Ishikawa (cell line): ENCODE results near the gene GINS2.

Experiments
- CEBPB ChIP-seq: IDR thresholded peaks from 2 replicates; pipeline ENCODE4 v1.6.1; 2012
- CREB1 ChIP-seq: IDR thresholded peaks from 2 replicates; pipeline ENCODE4 v1.6.1; 2012; ENCODE audit warnings: low read depth
- EGR1 ChIP-seq: IDR thresholded peaks from 2 replicates; pipeline ENCODE4 v1.6.1; 2012
- EP300 ChIP-seq: IDR thresholded peaks from 2 replicates; pipeline ENCODE4 v1.6.1; 2012; ENCODE audit warnings: borderline replicate concordance
- FOXM1 ChIP-seq: IDR thresholded peaks from 2 replicates; pipeline ENCODE4 v1.6.1; 2012; ENCODE audit warnings: low read depth, borderline replicate concordance
- MAX ChIP-seq: IDR thresholded peaks from 2 replicates; pipeline ENCODE4 v1.6.1; 2012
- NFIC ChIP-seq: IDR thresholded peaks from 2 replicates; pipeline ENCODE4 v1.6.1; 2012
- RAD21 ChIP-seq: IDR thresholded peaks from 2 replicates; pipeline ENCODE4 v1.6.1; 2012; ENCODE audit warnings: low read depth
- TAF1 ChIP-seq: IDR thresholded peaks from 2 replicates; pipeline ENCODE4 v1.6.1; 2012; ENCODE audit warnings: low read depth, mild to moderate bottlenecking
- TCF12 ChIP-seq: IDR thresholded peaks from 2 replicates; pipeline ENCODE4 v1.6.1; 2012; ENCODE audit warnings: low read depth
- TEAD4 ChIP-seq: IDR thresholded peaks from 2 replicates; pipeline ENCODE4 v1.6.1; 2012
- USF1 ChIP-seq: IDR thresholded peaks from 2 replicates; pipeline ENCODE4 v1.6.1; 2012
- YY1 ChIP-seq: IDR thresholded peaks from 2 replicates; pipeline ENCODE4 v1.6.1; 2012; ENCODE audit warnings: low read depth
- ZBTB7A ChIP-seq: IDR thresholded peaks from 2 replicates; pipeline ENCODE4 v1.6.1; 2012; ENCODE audit warnings: low read depth
- TF ChIP-seq, protein P1 (sequence below): IDR thresholded peaks from 2 replicates; pipeline ENCODE4 v1.6.1; 2012; ENCODE audit warnings: low read depth, mild to moderate bottlenecking

GINS2 gene

DNA sequence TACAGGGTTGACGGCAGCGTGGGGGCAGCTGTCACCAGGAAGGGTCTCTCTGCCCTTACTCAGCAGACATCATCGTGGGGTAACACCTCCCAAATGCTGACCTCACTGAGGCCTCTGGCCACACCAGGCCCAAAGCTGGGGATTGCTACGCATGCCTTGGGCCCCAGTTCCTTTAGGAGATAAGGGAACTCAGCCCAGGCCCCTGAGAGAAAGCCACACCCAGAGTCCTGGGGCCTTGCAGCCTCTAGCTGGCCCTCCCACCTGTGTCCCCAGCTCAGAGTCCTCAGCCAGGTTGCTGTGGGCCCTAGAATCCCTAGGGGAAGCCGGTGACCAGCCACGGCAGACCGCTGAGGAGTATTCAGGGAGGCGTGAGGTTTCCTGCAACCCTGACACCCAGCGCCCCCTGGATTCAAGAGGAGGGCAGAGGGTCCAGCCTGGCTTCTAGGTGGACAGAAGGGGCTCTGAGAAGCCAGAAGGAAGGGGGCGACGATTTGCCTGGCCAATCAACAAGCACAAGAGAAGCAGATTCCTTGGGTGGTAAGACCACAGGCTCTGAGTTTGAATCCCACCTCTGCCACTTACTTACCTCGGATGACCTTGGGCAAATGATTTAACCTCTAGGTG lies 10.3 kb upstream of the GINS2 start:
- TF ChIP-seq ZBTB7A: no peak
- TF ChIP-seq, protein P1, sequence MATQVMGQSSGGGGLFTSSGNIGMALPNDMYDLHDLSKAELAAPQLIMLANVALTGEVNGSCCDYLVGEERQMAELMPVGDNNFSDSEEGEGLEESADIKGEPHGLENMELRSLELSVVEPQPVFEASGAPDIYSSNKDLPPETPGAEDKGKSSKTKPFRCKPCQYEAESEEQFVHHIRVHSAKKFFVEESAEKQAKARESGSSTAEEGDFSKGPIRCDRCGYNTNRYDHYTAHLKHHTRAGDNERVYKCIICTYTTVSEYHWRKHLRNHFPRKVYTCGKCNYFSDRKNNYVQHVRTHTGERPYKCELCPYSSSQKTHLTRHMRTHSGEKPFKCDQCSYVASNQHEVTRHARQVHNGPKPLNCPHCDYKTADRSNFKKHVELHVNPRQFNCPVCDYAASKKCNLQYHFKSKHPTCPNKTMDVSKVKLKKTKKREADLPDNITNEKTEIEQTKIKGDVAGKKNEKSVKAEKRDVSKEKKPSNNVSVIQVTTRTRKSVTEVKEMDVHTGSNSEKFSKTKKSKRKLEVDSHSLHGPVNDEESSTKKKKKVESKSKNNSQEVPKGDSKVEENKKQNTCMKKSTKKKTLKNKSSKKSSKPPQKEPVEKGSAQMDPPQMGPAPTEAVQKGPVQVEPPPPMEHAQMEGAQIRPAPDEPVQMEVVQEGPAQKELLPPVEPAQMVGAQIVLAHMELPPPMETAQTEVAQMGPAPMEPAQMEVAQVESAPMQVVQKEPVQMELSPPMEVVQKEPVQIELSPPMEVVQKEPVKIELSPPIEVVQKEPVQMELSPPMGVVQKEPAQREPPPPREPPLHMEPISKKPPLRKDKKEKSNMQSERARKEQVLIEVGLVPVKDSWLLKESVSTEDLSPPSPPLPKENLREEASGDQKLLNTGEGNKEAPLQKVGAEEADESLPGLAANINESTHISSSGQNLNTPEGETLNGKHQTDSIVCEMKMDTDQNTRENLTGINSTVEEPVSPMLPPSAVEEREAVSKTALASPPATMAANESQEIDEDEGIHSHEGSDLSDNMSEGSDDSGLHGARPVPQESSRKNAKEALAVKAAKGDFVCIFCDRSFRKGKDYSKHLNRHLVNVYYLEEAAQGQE: no peak
- no peak for TF ChIP-seq FOXM1
- no peak for TF ChIP-seq YY1
- no peak for TF ChIP-seq TCF12
- TF ChIP-seq EP300: no peak
- TF ChIP-seq MAX: no peak
- no peak for TF ChIP-seq CREB1
- no peak for TF ChIP-seq NFIC
- TF ChIP-seq EGR1: no peak
- TF ChIP-seq CEBPB: no peak
- TF ChIP-seq TAF1: no peak

DNA sequence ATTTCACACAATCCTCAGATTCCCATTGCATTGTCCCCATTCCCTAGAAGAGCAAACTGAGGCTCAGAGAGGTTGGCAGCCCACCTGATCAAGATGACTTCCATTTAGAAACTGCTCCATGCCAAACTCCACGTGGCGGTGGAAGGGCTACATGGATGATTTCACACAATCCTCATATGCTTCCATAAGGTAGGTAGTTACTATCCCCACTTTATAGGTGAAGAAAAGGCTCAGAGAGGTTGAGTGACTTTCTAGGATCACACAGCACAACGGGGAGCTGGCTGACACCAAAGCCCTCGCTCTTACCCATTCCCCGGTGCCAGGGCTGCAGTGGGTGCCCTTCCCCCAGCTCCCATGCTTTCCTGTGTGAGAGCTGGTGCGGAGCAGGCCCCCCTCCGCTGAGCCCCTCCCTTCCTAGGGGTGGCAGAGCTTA lies 9.7 kb upstream of the GINS2 start:
- TF ChIP-seq EP300 (no peak), ZBTB7A (no peak), USF1 (no peak), FOXM1 (no peak), MAX (no peak), EGR1 (no peak), YY1 (no peak), RAD21 (no peak), TAF1 (no peak), CEBPB (no peak), NFIC (no peak), CREB1 (no peak), TEAD4 (no peak), TCF12 (no peak)
- TF ChIP-seq, protein P1: no peak

DNA sequence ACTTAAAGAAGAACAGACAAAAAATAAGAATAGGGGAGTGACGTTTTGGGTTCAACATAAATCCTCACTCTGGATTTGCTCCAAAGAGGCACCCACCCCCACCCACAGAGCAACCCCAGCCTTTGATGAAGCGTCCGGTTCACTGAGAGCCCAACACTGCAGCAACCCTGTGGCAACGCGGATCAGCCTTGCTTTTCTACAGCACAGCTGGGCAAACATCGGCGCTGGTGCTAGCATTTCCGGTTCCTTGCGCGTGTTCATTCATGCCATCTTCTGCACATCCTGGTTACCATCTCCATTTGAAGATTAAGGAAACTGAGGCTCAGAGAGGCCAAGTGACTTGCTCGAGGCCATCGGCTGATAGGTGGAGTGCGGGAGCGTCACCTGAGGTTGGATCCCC lies 8.7 kb upstream of the GINS2 start:
- TF ChIP-seq NFIC (no peak), TCF12 (no peak), CREB1 (no peak), YY1 (no peak), TAF1 (no peak), FOXM1 (no peak)
- TF ChIP-seq, protein P1: no peak

DNA sequence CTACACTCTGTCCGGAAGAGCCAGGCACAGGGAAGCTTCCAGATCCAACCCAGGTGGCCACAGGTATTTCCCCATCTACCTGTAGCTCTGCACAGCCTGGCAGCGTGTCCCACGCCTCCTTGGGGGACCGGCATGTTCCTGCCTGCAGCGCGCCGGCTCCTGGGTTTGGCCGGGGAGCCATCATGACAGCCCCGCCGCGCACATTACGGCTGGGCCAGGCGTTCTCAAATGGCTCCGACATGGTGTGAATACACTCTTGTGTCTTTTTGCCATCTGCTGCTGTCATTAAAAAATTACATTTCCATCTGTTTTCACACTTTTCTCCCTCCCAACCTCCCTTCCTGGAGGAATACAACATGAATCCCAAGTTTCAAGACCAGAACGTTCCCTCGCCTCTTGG lies 8.0 kb upstream of the GINS2 start:
- no peak for TF ChIP-seq CREB1
- no peak for TF ChIP-seq ZBTB7A
- no peak for TF ChIP-seq CEBPB
- TF ChIP-seq, protein P1: no peak
- TF ChIP-seq YY1: no peak
- no peak for TF ChIP-seq EGR1
- no peak for TF ChIP-seq EP300
- no peak for TF ChIP-seq TAF1
- no peak for TF ChIP-seq USF1
- TF ChIP-seq MAX: no peak
- TF ChIP-seq TEAD4: no peak
- no peak for TF ChIP-seq NFIC
- TF ChIP-seq FOXM1: no peak
- no peak for TF ChIP-seq RAD21
- TF ChIP-seq TCF12: no peak
